Subcutaneous abdominal adipose tissue (tissue), 5 donors: ENCODE results near the gene PCDHA4.
"Not testable (repeated sequence)": the region's sequence is repeated elsewhere in the genome, so short reads cannot be mapped to it uniquely, and the experiment has no call there.

Experiments used
- H3K27ac ChIP-seq: one replicate; pipeline ENCODE4 v1.7.0; 2013; ENCODE audit warnings: low read depth, mild to moderate bottlenecking, inconsistent platforms, low read length, moderate library complexity
- H3K27me3 ChIP-seq, 5 donors: one replicate each; pipeline ENCODE4 v1.7.0; 2013; ENCODE audit warnings: low read length in 5 of 5, inconsistent platforms in 1 of 5; ENCODE audit not compliant: control insufficient read depth in 5 of 5, insufficient read depth in 4 of 5
- H3K36me3 ChIP-seq, 5 donors: one replicate each; pipeline ENCODE4 v1.7.0; 2013; ENCODE audit warnings: low read length in 5 of 5; ENCODE audit not compliant: control insufficient read depth in 5 of 5, insufficient read depth in 5 of 5
- H3K4me1 ChIP-seq, 5 donors: one replicate each; pipeline ENCODE4 v1.7.0; 2013; ENCODE audit warnings: low read length in 5 of 5, mild to moderate bottlenecking in 3 of 5, moderate library complexity in 1 of 5; ENCODE audit not compliant: control insufficient read depth in 5 of 5, insufficient read depth in 5 of 5
- H3K4me3 ChIP-seq, 5 donors: one replicate each; pipeline ENCODE4 v1.7.0; 2013; ENCODE audit warnings: low read length in 5 of 5, low read depth in 1 of 5
- H3K9ac ChIP-seq, 5 donors: one replicate each; pipeline ENCODE4 v1.7.0; 2013; ENCODE audit warnings: low read length in 5 of 5, mild to moderate bottlenecking in 4 of 5, moderate library complexity in 3 of 5
- H3K9me3 ChIP-seq, 5 donors: one replicate each; pipeline ENCODE4 v1.7.0; 2013; ENCODE audit warnings: low read length in 5 of 5; ENCODE audit not compliant: control insufficient read depth in 5 of 5
- donor health status: healthy.
- donor health status: healthy.
- donor health status: healthy.
- donor health status: healthy.
- donor health status: healthy.

PCDHA4 gene

GRCh38 chr5:140794595-140795258 is 12.1 kb upstream of the PCDHA4 start, which contains the start of gene PCDHA2:
PCDHA2 (plus strand) TSS chr5:140794852.
- no peaks in the 10 kb centered on the region for H3K4me1 ChIP-seq
- no peaks in the 10 kb centered on the region for H3K36me3 ChIP-seq
- peaks cover 11 to 44% (median 34%) of the 10 kb centered on the region in 5 donors for H3K9me3 ChIP-seq
- H3K27me3 ChIP-seq: peaks cover 0 to 11% (median 2%) of the 10 kb centered on the region in 5 donors
- H3K9ac ChIP-seq: no peak within 1 kb of the TSS
- peak within 1 kb of the TSS in 3 of 5 donors; percentile 14 to 40 (median 34) for H3K4me3 ChIP-seq
- H3K27ac ChIP-seq: no peak within 1 kb of the TSS

GRCh38 chr5:140795259-140795641 is 11.6 kb upstream of the PCDHA4 start:
- no peak overlapping the region for H3K27ac ChIP-seq
- H3K9me3 ChIP-seq: peaks cover 11 to 40% (median 32%) of the 10 kb centered on the region in 5 donors
- peaks cover 0 to 11% (median 2%) of the 10 kb centered on the region in 5 donors for H3K27me3 ChIP-seq
- no peak overlapping the region for H3K9ac ChIP-seq
- no peaks in the 10 kb centered on the region for H3K36me3 ChIP-seq
- H3K4me3 ChIP-seq: peak overlapping the region in 2 of 5 donors; percentile 14 to 34
- H3K4me1 ChIP-seq: no peaks in the 10 kb centered on the region

- not testable (repeated sequence) for H3K36me3 ChIP-seq, H3K27ac ChIP-seq, H3K4me1 ChIP-seq, H3K9ac ChIP-seq
- H3K4me3 ChIP-seq: peak overlapping the region in 1 of 5 donors; percentile 33
- peaks cover 11 to 44% (median 29%) of the 10 kb centered on the region in 5 donors for H3K9me3 ChIP-seq
- peaks cover 0 to 11% (median 2%) of the 10 kb centered on the region in 5 donors for H3K27me3 ChIP-seq
Measured at GRCh38 chr5:140796072-140796717, 10.7 kb upstream of the PCDHA4 start.

GRCh38 chr5:140796718-140797095 is 10.2 kb upstream of the PCDHA4 start:
- no peak overlapping the region for H3K27ac ChIP-seq
- H3K4me1 ChIP-seq: no peaks in the 10 kb centered on the region
- no peak overlapping the region for H3K9ac ChIP-seq
- H3K36me3 ChIP-seq: no peaks in the 10 kb centered on the region
- H3K9me3 ChIP-seq: peaks cover 11 to 49% (median 29%) of the 10 kb centered on the region in 5 donors
- H3K4me3 ChIP-seq: peak overlapping the region in 2 of 5 donors; percentile 12 to 33
- H3K27me3 ChIP-seq: peaks cover 0 to 11% (median 2%) of the 10 kb centered on the region in 5 donors

- no peaks in the 10 kb centered on the region for H3K4me1 ChIP-seq
- no peak within 1 kb of the TSS for H3K9ac ChIP-seq
- no peaks in the 10 kb centered on the region for H3K36me3 ChIP-seq
- peak within 1 kb of the TSS; percentile 23 to 60 (median 35) for H3K4me3 ChIP-seq
- no peak within 1 kb of the TSS for H3K27ac ChIP-seq
- peaks cover 0 to 16% (median 0%) of the 10 kb centered on the region in 5 donors for H3K27me3 ChIP-seq
- H3K9me3 ChIP-seq: peaks cover 9 to 43% (median 31%) of the 10 kb centered on the region in 5 donors
Measured at GRCh38 chr5:140800816-140801493, 5.9 kb upstream of the PCDHA4 start, which contains the start of gene PCDHA3. PCDHA3 (plus strand) TSS chr5:140801057.

GRCh38 chr5:140801494-140801841 is 5.4 kb upstream of the PCDHA4 start:
- no peaks in the 10 kb centered on the region for H3K36me3 ChIP-seq
- no peaks in the 10 kb centered on the region for H3K4me1 ChIP-seq
- H3K4me3 ChIP-seq: peak overlapping the region in 4 of 5 donors; percentile 23 to 60 (median 43)
- peaks cover 7 to 38% (median 27%) of the 10 kb centered on the region in 5 donors for H3K9me3 ChIP-seq
- H3K9ac ChIP-seq: no peak overlapping the region
- no peak overlapping the region for H3K27ac ChIP-seq
- peaks cover 0 to 14% (median 0%) of the 10 kb centered on the region in 5 donors for H3K27me3 ChIP-seq

GRCh38 chr5:140802381-140802780 is 4.5 kb upstream of the PCDHA4 start:
- not testable (repeated sequence) for H3K4me1 ChIP-seq, H3K27me3 ChIP-seq, H3K9ac ChIP-seq, H3K36me3 ChIP-seq, H3K27ac ChIP-seq
- Histone ChIP-seq H3K4me3 (peak overlapping the region in 2 of 5 donors; percentile 28 to 51), H3K9me3 (peaks cover 7 to 36% (median 26%) of the 10 kb centered on the region in 5 donors)

GRCh38 chr5:140802781-140803271 is 4.0 kb upstream of the PCDHA4 start:
- peak overlapping the region in 1 of 5 donors; percentile 51 for H3K4me3 ChIP-seq
- peaks cover 7 to 38% (median 29%) of the 10 kb centered on the region in 5 donors for H3K9me3 ChIP-seq
- no peaks in the 10 kb centered on the region for H3K36me3 ChIP-seq
- H3K9ac ChIP-seq: no peak overlapping the region
- peaks cover 0 to 9% (median 0%) of the 10 kb centered on the region in 5 donors for H3K27me3 ChIP-seq
- H3K27ac ChIP-seq: no peak overlapping the region
- no peaks in the 10 kb centered on the region for H3K4me1 ChIP-seq

GRCh38 chr5:140808241-140808888 is 1.5 kb downstream of the PCDHA4 start:
- not testable (repeated sequence) for H3K27ac ChIP-seq, H3K36me3 ChIP-seq, H3K4me1 ChIP-seq, H3K27me3 ChIP-seq, H3K9ac ChIP-seq
- peaks cover 4 to 36% (median 21%) of the 10 kb centered on the region in 5 donors for H3K9me3 ChIP-seq
- H3K4me3 ChIP-seq: peak overlapping the region in 1 of 5 donors; percentile 22
